B cell (primary cell): ENCODE results near the gene RBM19. TPM values are rescaled to one million over a fixed set of nuclear protein-coding genes. Genes with fewer than 3 reads are reported as not detected.

Experiments
- ATAC-seq: fragments of 200-7000 bp; cut with Tn5 transposase; one replicate; pipeline ENCODE4 v1.10.0; 2021; ENCODE audit warnings: low read depth, mild to moderate bottlenecking, moderate number of reproducible peaks, moderate library complexity
- CTCF ChIA-PET: fragments of 350-600 bp; sonication (Branson Sonifier 250); formaldehyde crosslinking; loops from one replicate; lab custom pipeline; 2021; ENCODE audit warnings: antibody characterized with exemption, inconsistent platforms; lab: Charles Lee
- POLR2A ChIA-PET: fragments of 350-600 bp; sonication (Branson Sonifier 250); formaldehyde crosslinking; loops from one replicate; lab custom pipeline; 2021; ENCODE audit warnings: antibody characterized with exemption; lab: Charles Lee
- DNase-seq: peaks from one replicate; pipeline ENCODE4 v3.0.0; 2013
- H2AFZ ChIP-seq: 2 replicates; pipeline ENCODE4 v1.6.1; 2012; ENCODE audit warnings: mild to moderate bottlenecking, low read depth, low read length; ENCODE audit not compliant: insufficient read depth, poor library complexity, severe bottlenecking
- H3K27ac ChIP-seq, 2 donors: 1 replicate in 1 of 2; 2 replicates in 1 of 2; pipeline ENCODE4 v1.5.1; 2012 to 2013; ENCODE audit warnings: low read length in 2 of 2, mild to moderate bottlenecking in 2 of 2, moderate library complexity in 1 of 2
- H3K27me3 ChIP-seq, 4 experiments: fragments of 200-600 bp in 1 of 4; sonication (generic) in 1 of 4; replicated peaks in 1 of 4; 1 replicate in 2 of 4; 2 replicates in 2 of 4; pipeline versions ENCODE4 v1.6.1 to v1.7.0; 2013 to 2016; ENCODE audit warnings: low read length in 3 of 4, mild to moderate bottlenecking in 2 of 4, mixed read lengths in 1 of 4, moderate library complexity in 1 of 4; ENCODE audit not compliant: insufficient read depth in 4 of 4, control insufficient read depth in 3 of 4; ENCODE audit errors: control extremely low read depth in 1 of 4
- H3K36me3 ChIP-seq, 2 experiments: replicated peaks in 1 of 2; 1 replicate in 1 of 2; 2 replicates in 1 of 2; pipeline versions ENCODE4 v1.6.1 to v1.7.1; 2013; ENCODE audit warnings: low read length in 1 of 2; ENCODE audit not compliant: insufficient read depth in 2 of 2, control insufficient read depth in 1 of 2; ENCODE audit errors: control extremely low read depth in 1 of 2, extremely low read depth in 1 of 2
- H3K4me1 ChIP-seq, 2 donors: fragments of 200-600 bp in 1 of 2; sonication (generic) in 1 of 2; 1 replicate in 1 of 2; 2 replicates in 1 of 2; pipeline versions ENCODE4 v1.5.1 to v1.6.1; 2013 to 2017; ENCODE audit warnings: low read length in 2 of 2; ENCODE audit not compliant: control insufficient read depth in 2 of 2, insufficient read depth in 2 of 2
- H3K4me2 ChIP-seq: replicated peaks from 2 replicates; pipeline ENCODE3; 2012; ENCODE audit warnings: mild to moderate bottlenecking, low read depth, low read length; ENCODE audit not compliant: poor library complexity, severe bottlenecking
- H3K4me3 ChIP-seq, 5 experiments: fragments of 200-600 bp in 1 of 5; sonication (generic) in 1 of 5; 1 replicate in 3 of 5; 2 replicates in 2 of 5; pipeline versions ENCODE4 v1.5.1 to v1.7.0; 2011 to 2016; ENCODE audit warnings: low read length in 4 of 5, mild to moderate bottlenecking in 4 of 5, low read depth in 2 of 5, control low read depth in 1 of 5, moderate library complexity in 1 of 5; ENCODE audit not compliant: insufficient read depth in 1 of 5; ENCODE audit errors: control extremely low read depth in 1 of 5, extremely low read depth in 1 of 5
- H3K79me2 ChIP-seq: fragments of 200-600 bp; sonication (generic); one replicate; pipeline ENCODE4 v1.6.0; 2016; ENCODE audit warnings: low read length; ENCODE audit not compliant: control insufficient read depth, insufficient read depth
- H3K9ac ChIP-seq: fragments of 200-600 bp; sonication (generic); 2 replicates; pipeline ENCODE4 v1.6.1; 2017; ENCODE audit warnings: mild to moderate bottlenecking, low read length, moderate library complexity
- H3K9me3 ChIP-seq, 3 donors: one replicate each; pipeline versions ENCODE4 v1.6.1 to v1.7.1; 2013; ENCODE audit warnings: low read length in 2 of 3; ENCODE audit not compliant: control insufficient read depth in 2 of 3, insufficient read depth in 1 of 3; ENCODE audit errors: control extremely low read depth in 1 of 3
- H4K20me1 ChIP-seq: 2 replicates; pipeline ENCODE4 v1.6.0; 2012; ENCODE audit warnings: mild to moderate bottlenecking, low read length; ENCODE audit not compliant: insufficient read depth, control insufficient read depth, poor library complexity, severe bottlenecking
- H3K27ac Mint-ChIP-seq: one replicate; pipeline ENCODE4 v1.8.0; 2021; ENCODE audit warnings: mixed read lengths
- H3K27me3 Mint-ChIP-seq: one replicate; pipeline ENCODE4 v1.8.0; 2021; ENCODE audit warnings: mixed read lengths
- H3K4me1 Mint-ChIP-seq: one replicate; pipeline ENCODE4 v1.8.0; 2021; ENCODE audit warnings: mixed read lengths
- H3K4me3 Mint-ChIP-seq: one replicate; pipeline ENCODE4 v1.8.0; 2021; ENCODE audit warnings: mixed read lengths
- H3K9me3 Mint-ChIP-seq: one replicate; pipeline ENCODE4 v1.8.0; 2022; ENCODE audit warnings: mixed read lengths; ENCODE audit not compliant: insufficient read depth
- EZH2 ChIP-seq: IDR thresholded peaks from 2 replicates; pipeline ENCODE4 v1.6.1; 2012; ENCODE audit warnings: borderline replicate concordance, low read depth, mild to moderate bottlenecking, moderate library complexity, low read length; ENCODE audit not compliant: insufficient read depth, poor library complexity, severe bottlenecking
- WGBS: methylation state at CpG from one replicate; pipeline ENCODE4 v1.1.5; 2013; ENCODE audit warnings: missing lambda C conversion rate; ENCODE audit not compliant: insufficient coverage; 5-methylcytosine and 5-hydroxymethylcytosine counted together
- intact Hi-C: fragments of 100-400 bp; cut with micrococcal nuclease; formaldehyde crosslinking; loops from one replicate; pipeline ENCODE4 v1.10.0; 2022
- polyA plus RNA-seq: library from polyadenylated mRNA; depleted of rRNA; stranded (reverse); fragments of >200 nt; gene quantifications from 2 replicates; pipeline ENCODE4 v1.2.3, GENCODE V29; 2012
- total RNA-seq, 2 donors: library from RNA; stranded (reverse); fragments of 120-200 nt in 1 of 2; gene quantifications; 1 replicate in 1 of 2; 2 replicates in 1 of 2; pipeline versions ENCODE4 v1.2.3 to v1.2.4, GENCODE V29; 2013 to 2022
- TF ChIP-seq, protein P1 (sequence below): fragments of 200-600 bp; IDR thresholded peaks from one replicate; pipeline ENCODE4 v1.8.0; 2022; ENCODE audit warnings: antibody characterized with exemption, mild to moderate bottlenecking

Gene RBM19
- total and polyA plus RNA-seq, 2 donors (not counting 1 experiment from before 2014, with no cell fraction given): 43.1 to 90.0 TPM

- H3K9me3 Mint-ChIP-seq: no peaks in the 10 kb centered on the region
- H3K27me3 Mint-ChIP-seq: no peaks in the 10 kb centered on the region
- H3K4me1 Mint-ChIP-seq: no peaks in the 10 kb centered on the region
- Histone ChIP-seq H3K36me3 (peaks cover 12 to 65% of the 10 kb centered on the region in 2 experiments), H3K27me3 (no peaks in the 10 kb centered on the region), H3K9ac (no peak overlapping the region), H4K20me1 (no peaks in the 10 kb centered on the region), H3K79me2 (no peaks in the 10 kb centered on the region), H3K9me3 (no peaks in the 10 kb centered on the region), H3K27ac (no peak overlapping the region), H3K4me1 (no peaks in the 10 kb centered on the region), H3K4me3 (no peak overlapping the region), H2AFZ (no peak overlapping the region), H3K4me2 (no peak overlapping the region)
- intact Hi-C loops: no loop called here
- ChIA-PET POLR2A (no interaction called here), CTCF (interaction anchor here (1.1 kb wide), 1 partner anchor 575 kb away, joined by 3 read pairs; no protein-coding TSS in a partner anchor)
- TF ChIP-seq, protein P1, sequence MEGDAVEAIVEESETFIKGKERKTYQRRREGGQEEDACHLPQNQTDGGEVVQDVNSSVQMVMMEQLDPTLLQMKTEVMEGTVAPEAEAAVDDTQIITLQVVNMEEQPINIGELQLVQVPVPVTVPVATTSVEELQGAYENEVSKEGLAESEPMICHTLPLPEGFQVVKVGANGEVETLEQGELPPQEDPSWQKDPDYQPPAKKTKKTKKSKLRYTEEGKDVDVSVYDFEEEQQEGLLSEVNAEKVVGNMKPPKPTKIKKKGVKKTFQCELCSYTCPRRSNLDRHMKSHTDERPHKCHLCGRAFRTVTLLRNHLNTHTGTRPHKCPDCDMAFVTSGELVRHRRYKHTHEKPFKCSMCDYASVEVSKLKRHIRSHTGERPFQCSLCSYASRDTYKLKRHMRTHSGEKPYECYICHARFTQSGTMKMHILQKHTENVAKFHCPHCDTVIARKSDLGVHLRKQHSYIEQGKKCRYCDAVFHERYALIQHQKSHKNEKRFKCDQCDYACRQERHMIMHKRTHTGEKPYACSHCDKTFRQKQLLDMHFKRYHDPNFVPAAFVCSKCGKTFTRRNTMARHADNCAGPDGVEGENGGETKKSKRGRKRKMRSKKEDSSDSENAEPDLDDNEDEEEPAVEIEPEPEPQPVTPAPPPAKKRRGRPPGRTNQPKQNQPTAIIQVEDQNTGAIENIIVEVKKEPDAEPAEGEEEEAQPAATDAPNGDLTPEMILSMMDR: no peak
- TF ChIP-seq EZH2: no peak
- H3K4me3 Mint-ChIP-seq: no peak overlapping the region
- no peak overlapping the region for H3K27ac Mint-ChIP-seq
- DNase-seq (no peak), ATAC-seq (no peak)
- WGBS: 98% methylated on average over 13 of the region's 18 CpGs
Measured at GRCh38 chr12:113933201-113933786, 32.8 kb downstream of the RBM19 start.

DNA sequence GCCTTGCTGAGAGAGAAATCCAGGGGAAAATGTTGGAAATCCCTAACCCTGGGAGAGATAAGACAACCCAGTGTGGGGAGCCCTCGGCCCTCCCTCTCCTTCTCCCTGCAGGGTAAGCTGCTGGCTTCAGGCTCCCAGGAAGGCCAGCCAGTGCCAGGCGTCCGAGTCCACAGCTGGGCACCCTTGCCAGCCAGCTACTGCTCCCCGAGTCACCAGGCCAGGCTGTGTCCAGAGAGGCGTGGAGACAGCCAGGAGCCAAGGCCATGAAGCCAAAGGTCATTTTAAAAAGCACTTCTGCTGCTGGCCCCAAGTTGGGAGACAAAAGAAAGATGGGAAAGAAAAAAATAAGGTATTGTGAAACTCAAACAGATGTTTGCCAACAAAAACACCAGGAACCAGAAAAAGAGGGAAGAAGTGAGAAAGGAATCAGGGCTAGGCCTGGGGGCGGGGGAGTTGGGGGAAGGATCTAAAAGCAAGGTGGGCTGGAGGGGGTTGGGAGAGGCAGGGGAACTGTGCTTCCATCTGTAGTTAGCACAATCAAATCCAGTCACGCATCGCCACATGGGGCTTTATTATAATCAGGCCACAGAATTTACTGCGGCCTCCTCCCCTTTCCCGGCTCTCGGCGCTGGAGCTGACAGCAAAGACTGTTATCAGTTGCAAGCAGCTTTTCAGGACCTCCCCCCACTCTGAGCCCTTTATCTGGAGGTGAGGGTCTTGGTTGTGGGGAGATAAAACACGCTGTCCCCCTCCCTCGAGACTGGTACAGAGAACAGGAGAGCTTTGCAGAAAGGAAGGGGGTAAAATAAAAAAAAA, 33.5 kb downstream of the RBM19 start:
- H3K9me3 ChIP-seq: no peaks in the 10 kb centered on the region
- no peak overlapping the region for H3K4me3 Mint-ChIP-seq
- DNase-seq: no peak
- H3K27me3 Mint-ChIP-seq: no peaks in the 10 kb centered on the region
- over 99% methylated on average over 8 of the region's 14 CpGs for WGBS
- no peaks in the 10 kb centered on the region for H3K27me3 ChIP-seq
- no peak overlapping the region for H3K4me3 ChIP-seq
- ChIA-PET POLR2A (no interaction called here), CTCF (interaction anchor here (1.1 kb wide), 1 partner anchor 576 kb away, joined by 3 read pairs; no protein-coding TSS in a partner anchor)
- no peaks in the 10 kb centered on the region for H3K79me2 ChIP-seq
- TF ChIP-seq, protein P1: no peak
- no peak for TF ChIP-seq EZH2
- intact Hi-C loops: no loop called here
- H3K9ac ChIP-seq: no peak overlapping the region
- no peak overlapping the region for H3K4me2 ChIP-seq
- no peak overlapping the region for H2AFZ ChIP-seq
- no peak for ATAC-seq
- no peaks in the 10 kb centered on the region for H3K9me3 Mint-ChIP-seq
- no peak overlapping the region for H3K27ac Mint-ChIP-seq
- no peaks in the 10 kb centered on the region for H3K4me1 Mint-ChIP-seq
- no peaks in the 10 kb centered on the region for H3K4me1 ChIP-seq
- H3K36me3 ChIP-seq: peaks cover 10 to 58% of the 10 kb centered on the region in 2 experiments
- H4K20me1 ChIP-seq: no peaks in the 10 kb centered on the region
- H3K27ac ChIP-seq: no peak overlapping the region
